Trophoblast cell (in vitro differentiated cells and primary cell): Measurements from ENCODE around the gene OGDH.
A peak's percentile ranks its signal among the peaks of the same experiment; 100 is the strongest.

Source experiments
- DNase-seq, 2 donors: peaks; one replicate each; pipeline ENCODE4 v3.0.0-alpha.2; 2016
- H2AFZ ChIP-seq: 2 replicates; pipeline ENCODE4 v1.6.1; 2013; ENCODE audit warnings: low read length, moderate library complexity, mild to moderate bottlenecking; ENCODE audit not compliant: insufficient read depth, poor library complexity
- H2AK5ac ChIP-seq: 2 replicates; pipeline ENCODE4 v1.6.1; 2013; ENCODE audit warnings: mild to moderate bottlenecking, low read length
- H2BK120ac ChIP-seq: 2 replicates; pipeline ENCODE4 v1.6.1; 2013; ENCODE audit warnings: low read length, mild to moderate bottlenecking, moderate library complexity; ENCODE audit not compliant: insufficient read depth, poor library complexity
- H2BK12ac ChIP-seq: 2 replicates; pipeline ENCODE4 v1.6.1; 2013; ENCODE audit warnings: mild to moderate bottlenecking, low read length, moderate library complexity
- H2BK5ac ChIP-seq: 2 replicates; pipeline ENCODE4 v1.6.1; 2013; ENCODE audit warnings: low read length, low read depth, moderate library complexity, mild to moderate bottlenecking; ENCODE audit not compliant: poor library complexity
- H3K14ac ChIP-seq: 2 replicates; pipeline ENCODE4 v1.6.1; 2013; ENCODE audit warnings: mild to moderate bottlenecking, low read length
- H3K18ac ChIP-seq: 2 replicates; pipeline ENCODE4 v1.6.1; 2013; ENCODE audit warnings: mild to moderate bottlenecking, low read length
- H3K23ac ChIP-seq: 2 replicates; pipeline ENCODE4 v1.6.1; 2013; ENCODE audit warnings: low read length
- H3K27ac ChIP-seq: 2 replicates; pipeline ENCODE4 v1.5.1; 2013; ENCODE audit warnings: low read depth, mild to moderate bottlenecking, inconsistent platforms, low read length, moderate library complexity
- H3K27me3 ChIP-seq: 2 replicates; pipeline ENCODE4 v1.6.1; 2013; ENCODE audit warnings: inconsistent platforms, mild to moderate bottlenecking, low read length, moderate library complexity; ENCODE audit not compliant: insufficient read depth
- H3K36me3 ChIP-seq, 2 experiments: 1 replicate in 1 of 2; 2 replicates in 1 of 2; pipeline ENCODE4 v1.6.1; 2013; ENCODE audit warnings: low read length in 2 of 2, mild to moderate bottlenecking in 2 of 2, moderate library complexity in 1 of 2; ENCODE audit not compliant: insufficient read depth in 2 of 2, control insufficient read depth in 1 of 2
- H3K4ac ChIP-seq: 2 replicates; pipeline ENCODE4 v1.6.1; 2013; ENCODE audit warnings: low read depth, mild to moderate bottlenecking, low read length, moderate library complexity
- H3K4me1 ChIP-seq, 2 experiments: 1 replicate in 1 of 2; 2 replicates in 1 of 2; pipeline ENCODE4 v1.6.1; 2013; ENCODE audit warnings: low read length in 2 of 2, mild to moderate bottlenecking in 2 of 2, moderate library complexity in 1 of 2; ENCODE audit not compliant: insufficient read depth in 2 of 2, control insufficient read depth in 1 of 2
- H3K4me2 ChIP-seq: 2 replicates; pipeline ENCODE4 v1.6.1; 2013; ENCODE audit warnings: inconsistent platforms, mild to moderate bottlenecking, low read length, moderate library complexity
- H3K4me3 ChIP-seq: 2 replicates; pipeline ENCODE4 v1.5.1; 2013; ENCODE audit warnings: mild to moderate bottlenecking, low read depth, low read length, inconsistent platforms
- H3K79me1 ChIP-seq: one replicate; pipeline ENCODE4 v1.6.1; 2013; ENCODE audit warnings: low read length
- H3K79me2 ChIP-seq: 2 replicates; pipeline ENCODE4 v1.6.1; 2013; ENCODE audit warnings: low read length, mild to moderate bottlenecking; ENCODE audit not compliant: control insufficient read depth, insufficient read depth, poor library complexity
- H3K9ac ChIP-seq: 2 replicates; pipeline ENCODE4 v1.6.1; 2013; ENCODE audit warnings: mild to moderate bottlenecking, low read length
- H3K9me3 ChIP-seq: 2 replicates; pipeline ENCODE4 v1.6.1; 2013; ENCODE audit warnings: low read depth, mild to moderate bottlenecking, control low read depth, inconsistent platforms, low read length; ENCODE audit not compliant: insufficient read depth
- H4K12ac ChIP-seq: 2 replicates; pipeline ENCODE4 v1.6.1; 2013; ENCODE audit warnings: low read depth, mild to moderate bottlenecking, low read length, moderate library complexity
- H4K8ac ChIP-seq: 2 replicates; pipeline ENCODE4 v1.6.1; 2013; ENCODE audit warnings: low read depth, mild to moderate bottlenecking, low read length, moderate library complexity
- H4K91ac ChIP-seq: one replicate; pipeline ENCODE4 v1.6.1; 2013; ENCODE audit warnings: low read depth, mild to moderate bottlenecking, low read length, moderate library complexity
- WGBS: extraction: QIAGEN DNeasy Blood & Tissue Kit; methylation state at CpG from one replicate; pipeline ENCODE4 v1.1.7; 2013; ENCODE audit warnings: missing lambda C conversion rate; ENCODE audit not compliant: insufficient read length, insufficient coverage; ENCODE audit errors: extremely low coverage; 5-methylcytosine and 5-hydroxymethylcytosine counted together

Gene OGDH

DNA sequence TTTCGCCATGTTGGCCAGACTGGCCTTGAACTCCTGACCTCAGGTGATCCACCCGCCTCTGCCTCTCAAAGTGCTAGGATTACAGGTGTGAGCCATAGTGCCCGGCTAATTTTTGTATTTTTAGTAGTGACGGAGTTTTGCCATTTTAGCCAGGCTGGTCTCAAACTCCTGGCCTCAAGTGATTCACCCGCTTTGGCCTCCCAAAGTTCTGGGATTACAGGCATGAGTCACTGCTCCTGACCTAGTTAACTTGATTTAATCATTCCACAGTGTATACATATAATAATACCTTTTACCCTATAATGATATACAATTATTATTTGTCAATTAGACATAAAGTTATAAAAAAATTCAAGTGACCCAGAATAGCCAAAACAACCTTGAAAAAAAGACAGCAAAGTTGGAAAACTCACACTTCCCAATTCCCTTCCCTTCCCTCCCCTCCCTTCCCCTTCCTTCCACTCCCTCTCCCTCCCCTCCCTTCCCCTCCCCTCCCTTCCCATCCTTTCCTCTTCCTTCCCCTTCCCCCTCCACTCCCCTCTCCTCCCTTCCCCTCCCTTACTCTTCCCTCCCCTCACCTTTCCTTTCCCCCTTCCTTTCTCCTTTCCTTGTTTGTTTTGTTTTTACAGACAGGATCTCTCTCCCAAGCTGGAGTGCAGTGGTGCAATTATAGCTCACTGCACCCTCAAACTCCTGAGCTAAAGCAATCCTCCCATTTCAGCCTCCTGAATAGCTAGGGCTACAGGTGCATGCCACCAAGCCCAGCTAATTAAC lies 127.5 kb downstream of the OGDH start:
- no peak overlapping the region for H2BK5ac ChIP-seq
- H3K4me3 ChIP-seq: no peak overlapping the region
- H3K18ac ChIP-seq: no peak overlapping the region
- no peak overlapping the region for H4K8ac ChIP-seq
- peak; percentile 51 to 56 for DNase-seq
- H3K79me1 ChIP-seq: no peaks in the 10 kb centered on the region
- no peak overlapping the region for H2BK12ac ChIP-seq
- H3K14ac ChIP-seq: no peak overlapping the region
- H3K4ac ChIP-seq: no peak overlapping the region
- no peak overlapping the region for H3K23ac ChIP-seq
- H3K27ac ChIP-seq: no peak overlapping the region
- no peak overlapping the region for H3K4me2 ChIP-seq
- H4K12ac ChIP-seq: no peak overlapping the region
- no peak overlapping the region for H2AK5ac ChIP-seq
- WGBS: no CpG with 5 or more reads among the region's 5 CpGs
- H2AFZ ChIP-seq: no peak overlapping the region
- H3K27me3 ChIP-seq: no peaks in the 10 kb centered on the region
- H3K36me3 ChIP-seq: no peaks in the 10 kb centered on the region
- no peaks in the 10 kb centered on the region for H3K4me1 ChIP-seq
- no peaks in the 10 kb centered on the region for H3K9me3 ChIP-seq
- no peak overlapping the region for H4K91ac ChIP-seq
- no peak overlapping the region for H3K9ac ChIP-seq
- no peak overlapping the region for H2BK120ac ChIP-seq
- no peaks in the 10 kb centered on the region for H3K79me2 ChIP-seq

GRCh38 chr7:44735403-44736165 lies 129.2 kb downstream of the OGDH start:
- Histone ChIP-seq H3K27ac (no peak overlapping the region), H3K27me3 (peaks cover 4% of the 10 kb centered on the region), H3K4ac (no peak overlapping the region), H2BK120ac (no peak overlapping the region), H2AFZ (no peak overlapping the region), H3K4me3 (no peak overlapping the region), H3K18ac (no peak overlapping the region), H3K4me1 (no peaks in the 10 kb centered on the region), H3K14ac (no peak overlapping the region), H3K9ac (no peak overlapping the region), H3K79me1 (no peaks in the 10 kb centered on the region), H4K8ac (no peak overlapping the region), H4K91ac (no peak overlapping the region), H2BK12ac (no peak overlapping the region), H2BK5ac (no peak overlapping the region), H3K9me3 (no peaks in the 10 kb centered on the region), H4K12ac (no peak overlapping the region), H3K36me3 (no peaks in the 10 kb centered on the region), H2AK5ac (no peak overlapping the region), H3K79me2 (no peaks in the 10 kb centered on the region), H3K23ac (no peak overlapping the region), H3K4me2 (no peak overlapping the region)
- WGBS: no CpG with 5 or more reads among the region's 5 CpGs
- peak; percentile 92 to 96 for DNase-seq

DNA sequence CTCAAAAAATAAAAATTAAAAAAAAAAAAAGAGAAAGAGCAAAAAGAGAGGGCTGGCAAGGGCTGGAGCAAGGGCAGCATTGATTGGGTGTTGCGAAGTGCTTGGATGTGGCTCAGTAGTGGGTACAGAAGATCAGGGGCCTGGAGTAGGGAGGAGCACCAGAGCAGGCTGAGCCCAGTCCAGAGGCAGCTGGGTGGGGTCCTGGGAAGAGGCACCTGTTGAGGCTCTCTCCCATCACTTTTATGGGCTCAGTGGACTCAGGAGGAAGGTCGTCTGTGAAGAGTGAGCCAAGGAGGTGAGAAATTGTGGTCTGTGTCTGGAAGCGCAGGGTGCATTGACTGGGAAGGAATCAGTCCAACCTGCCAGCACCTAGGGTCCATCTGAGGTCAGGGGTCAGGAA lies 130.5 kb downstream of the OGDH start:
- peaks cover 2% of the 10 kb centered on the region in 2 experiments for H3K4me1 ChIP-seq
- no peaks in the 10 kb centered on the region for H3K79me2 ChIP-seq
- no peak overlapping the region for H4K8ac ChIP-seq
- no peak overlapping the region for H2AK5ac ChIP-seq
- no peak overlapping the region for H3K18ac ChIP-seq
- H4K91ac ChIP-seq: no peak overlapping the region
- no peaks in the 10 kb centered on the region for H3K9me3 ChIP-seq
- no peak overlapping the region for H2BK5ac ChIP-seq
- H3K27ac ChIP-seq: no peak overlapping the region
- no peak overlapping the region for H4K12ac ChIP-seq
- no peak overlapping the region for H2BK12ac ChIP-seq
- H3K14ac ChIP-seq: no peak overlapping the region
- no peak overlapping the region for H2AFZ ChIP-seq
- H3K4me3 ChIP-seq: no peak overlapping the region
- H3K27me3 ChIP-seq: peaks cover 4% of the 10 kb centered on the region
- H3K79me1 ChIP-seq: no peaks in the 10 kb centered on the region
- H3K4me2 ChIP-seq: no peak overlapping the region
- H3K23ac ChIP-seq: no peak overlapping the region
- no peak overlapping the region for H2BK120ac ChIP-seq
- H3K36me3 ChIP-seq: no peaks in the 10 kb centered on the region
- DNase-seq: no peak
- no peak overlapping the region for H3K4ac ChIP-seq
- H3K9ac ChIP-seq: no peak overlapping the region
- WGBS: no CpG with 5 or more reads among the region's 3 CpGs

DNA sequence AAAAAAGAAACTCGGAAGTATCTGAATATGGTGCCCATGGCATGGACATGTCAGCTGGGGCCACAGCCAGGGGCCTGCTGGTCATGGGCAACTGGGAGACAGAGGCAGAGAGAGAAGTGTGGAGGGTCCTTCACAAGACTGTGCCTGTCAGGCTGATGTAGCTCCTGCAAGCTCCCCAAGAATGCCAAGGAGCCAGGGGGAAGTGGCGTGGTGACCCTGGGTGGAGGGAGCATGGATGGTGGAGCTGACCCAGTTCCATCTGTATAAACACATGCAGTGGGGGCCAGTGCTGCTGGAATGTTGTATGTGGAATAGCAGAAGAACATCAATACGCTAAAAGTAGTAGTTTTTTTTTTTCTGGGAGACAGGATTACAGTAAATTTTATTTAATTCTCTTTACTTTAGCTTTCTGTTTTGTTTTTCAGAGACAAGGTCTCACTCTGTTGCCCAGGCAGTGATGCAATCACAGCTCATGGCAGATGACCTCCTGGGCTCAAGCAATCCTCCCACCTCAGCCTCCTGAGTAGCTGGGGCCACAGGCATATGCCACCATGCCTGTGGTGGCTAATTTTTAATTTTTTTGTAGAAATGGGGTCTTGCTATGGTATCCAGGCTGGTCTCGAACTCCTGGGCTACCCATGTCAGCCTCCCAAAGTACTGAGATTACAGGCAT lies 131.8 kb downstream of the OGDH start:
- peak; percentile 19 to 44 for DNase-seq
- Histone ChIP-seq H3K9me3 (no peaks in the 10 kb centered on the region), H3K4ac (no peak overlapping the region), H2AK5ac (no peak overlapping the region), H3K4me2 (no peak overlapping the region), H4K91ac (no peak overlapping the region), H2BK120ac (no peak overlapping the region), H4K12ac (no peak overlapping the region), H3K79me2 (no peaks in the 10 kb centered on the region), H4K8ac (no peak overlapping the region), H3K27me3 (peaks cover 4% of the 10 kb centered on the region), H3K14ac (no peak overlapping the region), H3K23ac (no peak overlapping the region), H3K9ac (peak overlapping the region; percentile 49), H3K79me1 (no peaks in the 10 kb centered on the region), H3K36me3 (no peaks in the 10 kb centered on the region), H2AFZ (no peak overlapping the region), H3K18ac (no peak overlapping the region), H2BK5ac (no peak overlapping the region), H3K4me1 (peaks cover 2% of the 10 kb centered on the region in 2 experiments), H3K4me3 (no peak overlapping the region), H2BK12ac (no peak overlapping the region), H3K27ac (no peak overlapping the region)
- no CpG with 5 or more reads among the region's 4 CpGs for WGBS
